GM21576 (cell line): Measurements from ENCODE around the gene TSC22D4.
"Not testable (repeated sequence)": the region's sequence is repeated elsewhere in the genome, so short reads cannot be mapped to it uniquely, and the experiment has no call there.

Experiments used
- ATAC-seq: cut with Tn5 transposase; IDR thresholded peaks from one replicate; pipeline ENCODE4 v1.9.1; 2021; ENCODE audit warnings: mild to moderate bottlenecking, moderate library complexity; ENCODE audit not compliant: unreplicated experiment

TSC22D4 gene

DNA sequence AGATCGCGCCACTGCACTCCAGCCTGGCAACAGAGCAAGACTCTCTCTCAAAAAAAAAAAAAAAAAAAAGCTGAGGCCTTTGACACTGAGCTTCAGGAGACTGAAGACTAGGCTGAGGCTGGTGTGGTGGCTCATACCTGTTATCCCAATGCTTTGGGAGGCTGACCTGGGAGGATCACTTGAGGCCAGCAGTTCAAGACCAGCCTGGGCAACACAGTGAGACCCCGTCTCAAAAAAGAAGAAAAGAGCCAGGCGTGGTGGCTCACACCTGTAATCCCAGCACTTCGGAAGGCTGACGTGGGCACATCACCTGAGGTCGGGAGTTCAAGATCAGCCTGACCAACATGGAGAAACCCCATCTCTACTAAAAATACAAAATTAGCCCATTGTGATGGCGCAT lies 31.7 kb downstream of the TSC22D4 start:
- ATAC-seq: not testable (repeated sequence)

DNA sequence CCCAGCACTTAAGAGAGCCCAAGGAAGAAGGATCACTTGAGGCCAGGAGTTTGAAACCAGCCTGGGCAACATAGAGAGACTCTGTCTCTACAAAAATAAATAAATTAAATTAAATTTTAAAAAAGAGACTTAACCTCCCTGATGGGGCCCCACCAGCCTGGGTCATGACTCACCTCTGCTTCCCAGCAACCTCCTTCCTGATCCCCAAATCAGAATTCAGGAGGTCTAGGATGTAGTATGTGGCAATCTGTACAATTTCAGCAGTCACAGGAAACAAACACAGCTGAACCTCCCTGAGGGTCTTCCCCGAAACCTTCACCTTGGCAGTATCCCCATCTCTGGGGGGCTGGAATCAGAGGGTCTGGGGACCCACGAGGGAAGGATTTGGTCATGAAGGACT lies 33.0 kb downstream of the TSC22D4 start:
- ATAC-seq: no peak

- ATAC-seq: no peak
Measured at GRCh38 chr7:100444311-100445278, 34.4 kb downstream of the TSC22D4 start.

DNA sequence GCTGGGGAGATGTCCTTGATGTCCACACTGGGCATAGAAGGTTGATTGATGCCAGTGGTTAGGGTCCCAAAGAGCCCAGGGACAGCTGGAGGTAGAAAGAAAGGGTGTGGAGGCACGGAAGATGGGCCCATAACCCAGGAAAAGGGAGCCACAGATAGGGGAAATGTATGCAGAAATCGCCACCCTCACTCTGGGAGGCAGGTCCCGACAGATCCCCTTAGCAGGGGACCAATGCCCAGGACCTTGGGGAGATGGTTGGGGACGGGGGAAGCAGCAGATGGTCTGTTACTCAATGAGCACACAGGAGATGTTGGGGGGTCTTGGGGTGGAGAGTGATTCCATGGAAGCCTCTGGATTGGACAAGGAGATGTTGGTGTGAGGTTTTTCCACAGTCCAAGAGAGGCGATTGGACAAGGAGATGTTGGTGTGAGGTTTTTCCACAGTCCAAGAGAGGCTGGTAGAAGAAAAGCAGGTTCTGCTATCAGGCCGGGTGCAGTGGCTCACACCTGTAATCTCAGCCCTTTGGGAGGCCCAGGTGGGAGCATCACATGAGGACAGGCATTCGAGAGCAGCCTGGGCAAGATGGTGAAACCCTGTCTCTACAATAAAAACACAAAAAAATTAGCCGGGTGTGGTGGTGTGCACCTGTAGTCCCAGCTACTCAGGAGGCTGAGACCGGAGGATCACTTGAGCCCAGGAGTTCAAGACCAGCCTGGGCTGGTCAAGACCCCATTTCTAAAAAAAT lies 35.7 kb downstream of the TSC22D4 start:
- ATAC-seq: no peak

- ATAC-seq: no peak
Measured at GRCh38 chr7:100441641-100442535, 37.1 kb downstream of the TSC22D4 start.

- not testable (repeated sequence) for ATAC-seq
Measured at GRCh38 chr7:100439244-100439643, 39.8 kb downstream of the TSC22D4 start.

DNA sequence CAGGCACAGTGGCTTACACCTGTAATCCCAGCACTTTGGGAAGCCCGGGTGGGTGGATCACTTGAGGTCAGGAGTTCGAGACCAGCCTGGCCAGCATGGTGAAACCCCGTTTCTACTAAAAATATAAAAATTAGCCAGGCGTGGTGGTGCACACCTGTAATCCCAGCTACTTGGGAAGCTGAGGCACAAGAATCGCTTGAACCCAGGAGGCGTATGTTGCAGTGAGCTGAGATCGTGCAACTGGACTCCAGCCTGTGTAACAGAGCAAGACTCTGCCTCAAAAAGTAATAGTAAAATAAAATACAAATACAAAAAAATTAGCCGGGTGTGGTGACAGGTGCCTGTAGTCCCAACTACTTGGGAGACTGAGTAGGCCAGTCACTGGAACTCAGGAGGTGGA lies 40.3 kb downstream of the TSC22D4 start:
- ATAC-seq: not testable (repeated sequence)

GRCh38 chr7:100438172-100438571 lies 40.8 kb downstream of the TSC22D4 start:
- ATAC-seq: no peak

GRCh38 chr7:100437150-100438100 lies 41.6 kb downstream of the TSC22D4 start:
- ATAC-seq: no peak

GRCh38 chr7:100435401-100436304 lies 43.4 kb downstream of the TSC22D4 start:
- peak; percentile 20 for ATAC-seq

DNA sequence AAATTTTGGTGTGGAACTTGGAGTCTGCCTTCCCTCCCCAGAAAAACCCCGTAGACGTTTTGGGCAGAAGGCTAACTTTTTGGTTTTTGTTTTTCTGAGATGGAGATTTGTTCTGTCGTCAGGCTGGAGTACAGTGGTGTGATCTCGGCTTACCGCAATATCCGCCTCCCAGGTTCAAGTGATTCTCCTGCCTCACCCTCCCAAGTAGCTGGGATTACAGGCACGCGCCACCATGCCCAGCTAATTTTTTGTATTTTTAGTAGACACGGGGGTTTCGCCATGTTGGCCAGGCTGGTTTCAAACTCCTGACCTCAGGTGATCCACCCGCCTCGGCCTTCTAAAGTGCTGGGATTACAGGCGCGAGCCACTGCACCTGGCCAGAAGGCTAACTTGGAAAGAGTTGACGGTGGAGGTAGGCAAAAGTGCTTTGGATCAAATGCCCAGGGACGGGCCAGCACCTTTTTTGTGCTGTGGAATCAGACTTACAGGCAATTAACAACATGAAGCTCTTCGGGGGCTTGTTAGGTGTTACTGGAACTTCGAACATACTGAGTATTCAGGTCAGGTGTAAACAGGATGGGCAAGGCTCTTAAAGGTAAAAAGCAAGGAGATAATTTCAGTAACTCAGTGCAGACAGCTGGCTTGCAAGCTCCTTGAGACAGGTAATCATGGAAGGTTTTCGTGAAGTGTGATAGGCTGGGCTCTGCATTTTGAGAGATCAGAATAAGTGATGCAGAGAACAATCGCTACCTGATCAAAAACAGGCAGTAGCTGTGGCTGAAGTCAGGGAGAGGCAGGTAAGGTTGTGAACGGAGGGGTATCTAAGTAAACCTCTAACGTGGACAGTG lies 44.5 kb downstream of the TSC22D4 start:
- ATAC-seq: no peak

- ATAC-seq: no peak
Measured at GRCh38 chr7:100433592-100434296, 45.3 kb downstream of the TSC22D4 start.

GRCh38 chr7:100433276-100433591 lies 45.8 kb downstream of the TSC22D4 start:
- ATAC-seq: no peak

DNA sequence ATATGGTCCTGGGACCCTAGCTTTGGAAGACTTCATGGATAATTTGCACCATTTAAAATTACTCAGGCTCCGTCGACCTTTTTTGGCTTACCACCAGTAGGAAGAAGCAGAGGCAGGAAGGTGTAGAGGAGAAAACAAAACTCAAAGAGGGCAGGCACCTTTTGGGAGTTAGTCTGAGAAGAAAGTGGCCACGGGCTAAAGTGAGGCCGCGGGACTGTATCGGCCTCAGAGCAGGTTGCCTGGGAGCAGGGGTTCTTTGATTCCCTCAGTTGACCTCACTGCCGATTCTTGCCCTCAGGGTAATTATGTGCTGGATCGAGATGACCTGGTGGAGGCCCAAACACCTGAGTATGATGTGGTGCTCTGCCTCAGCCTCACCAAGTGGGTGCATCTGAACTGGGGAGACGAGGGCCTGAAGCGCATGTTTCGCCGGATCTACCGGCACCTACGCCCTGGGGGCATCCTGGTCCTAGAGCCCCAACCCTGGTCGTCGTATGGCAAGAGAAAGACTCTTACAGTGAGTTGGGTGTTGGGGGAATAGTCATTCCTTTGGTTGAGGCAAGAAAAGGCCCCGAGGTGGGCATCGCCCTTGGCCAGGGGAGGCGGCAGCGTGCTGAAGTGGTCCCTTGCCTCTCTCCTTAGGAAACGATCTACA lies 46.3 kb downstream of the TSC22D4 start:
- no peak for ATAC-seq

GRCh38 chr7:100432053-100432452 lies 47.0 kb downstream of the TSC22D4 start:
- ATAC-seq: no peak

DNA sequence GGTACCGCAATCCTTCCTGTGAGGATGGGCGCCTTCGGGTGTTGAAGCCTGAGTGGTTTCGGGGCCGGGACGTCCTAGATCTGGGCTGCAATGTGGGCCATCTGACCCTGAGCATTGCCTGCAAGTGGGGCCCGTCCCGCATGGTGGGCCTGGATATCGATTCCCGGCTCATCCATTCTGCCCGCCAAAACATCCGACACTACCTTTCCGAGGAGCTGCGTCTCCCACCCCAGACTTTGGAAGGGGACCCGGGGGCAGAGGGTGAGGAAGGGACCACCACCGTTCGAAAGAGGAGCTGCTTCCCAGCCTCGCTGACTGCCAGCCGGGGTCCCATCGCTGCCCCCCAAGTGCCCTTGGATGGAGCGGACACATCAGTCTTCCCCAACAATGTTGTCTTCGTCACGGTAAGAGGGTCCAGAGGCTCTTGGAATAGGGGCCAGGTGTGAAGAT lies 47.7 kb downstream of the TSC22D4 start:
- no peak for ATAC-seq
